Measurements from ENCODE around the gene PCSK5. TPM values are rescaled to one million over a fixed set of nuclear protein-coding genes. Genes with fewer than 3 reads are reported as not detected.

PCSK5 gene
- total and polyA plus RNA-seq, 10 donors = 0.28 to 8.1 (median 5.5) TPM

- 72 to 88% (median 77%) methylated on average over 2 of the region's 2 CpGs for WGBS, 5 donors
- no peak overlapping the region for H3K4me3 ChIP-seq
- DNase-seq = no peak
- H3K36me3 ChIP-seq = no peaks in the 10 kb centered on the region
- no peaks in the 10 kb centered on the region for H3K4me1 ChIP-seq
- no peak for TF ChIP-seq CTCF (IDR thresholded peaks at IDR 0.05 in 8 of 11, conservative IDR thresholded peaks at IDR 0.05 in 3 of 11)
- TF ChIP-seq POLR2AphosphoS5 (IDR thresholded peaks at IDR 0.05) = no peak
- no peak for TF ChIP-seq POLR2A (IDR thresholded peaks at IDR 0.05)
- no peak overlapping the region for H3K27ac ChIP-seq
- no peaks in the 10 kb centered on the region for H3K27me3 ChIP-seq (replicated peaks in 1 of 7)
- intact Hi-C loops (cut with DNase I; ENCODE audit: low total_unique reads) = no loop called here
- no peaks in the 10 kb centered on the region for H3K9me3 ChIP-seq
Observed at GRCh38 chr9:75988663-75989062, 98.2 kb downstream of the PCSK5 start.

- 85 to 93% (median 88%) methylated on average over 5 of the region's 5 CpGs for WGBS, 5 donors
- Histone ChIP-seq H3K4me3 (no peak overlapping the region), H3K27ac (no peak overlapping the region), H3K36me3 (no peaks in the 10 kb centered on the region), H3K4me1 (no peaks in the 10 kb centered on the region), H3K9me3 (no peaks in the 10 kb centered on the region), H3K27me3 (replicated peaks in 1 of 7) (no peaks in the 10 kb centered on the region)
- intact Hi-C loops (cut with DNase I; ENCODE audit: low total_unique reads) = no loop called here
- no peak for DNase-seq
- TF ChIP-seq POLR2AphosphoS5 (IDR thresholded peaks at IDR 0.05) (no peak), POLR2A (IDR thresholded peaks at IDR 0.05) (no peak), CTCF (IDR thresholded peaks at IDR 0.05 in 8 of 11, conservative IDR thresholded peaks at IDR 0.05 in 3 of 11) (no peak)
Observed at GRCh38 chr9:75990156-75990555, 99.7 kb downstream of the PCSK5 start.

- Histone ChIP-seq H3K27ac (no peak overlapping the region), H3K4me3 (no peak overlapping the region), H3K27me3 (replicated peaks in 1 of 7) (no peaks in the 10 kb centered on the region), H3K4me1 (no peaks in the 10 kb centered on the region), H3K9me3 (no peaks in the 10 kb centered on the region), H3K36me3 (no peaks in the 10 kb centered on the region)
- WGBS, 5 donors = 75 to 88% (median 81%) methylated on average over 6 of the region's 6 CpGs
- intact Hi-C loops (cut with DNase I; ENCODE audit: low total_unique reads) = no loop called here
- no peak for DNase-seq
- TF ChIP-seq POLR2A (IDR thresholded peaks at IDR 0.05) (no peak), CTCF (IDR thresholded peaks at IDR 0.05 in 8 of 11, conservative IDR thresholded peaks at IDR 0.05 in 3 of 11) (no peak), POLR2AphosphoS5 (IDR thresholded peaks at IDR 0.05) (no peak)
Observed at GRCh38 chr9:75990576-75991304, 100.3 kb downstream of the PCSK5 start.

- TF ChIP-seq POLR2A (IDR thresholded peaks at IDR 0.05) (no peak), POLR2AphosphoS5 (IDR thresholded peaks at IDR 0.05) (no peak), CTCF (IDR thresholded peaks at IDR 0.05 in 8 of 11, conservative IDR thresholded peaks at IDR 0.05 in 3 of 11) (no peak)
- no peaks in the 10 kb centered on the region for H3K4me1 ChIP-seq
- no peaks in the 10 kb centered on the region for H3K9me3 ChIP-seq
- H3K27me3 ChIP-seq (replicated peaks in 1 of 7) = no peaks in the 10 kb centered on the region
- intact Hi-C loops (cut with DNase I; ENCODE audit: low total_unique reads) = no loop called here
- no peak for DNase-seq
- H3K4me3 ChIP-seq = no peak overlapping the region
- no peak overlapping the region for H3K27ac ChIP-seq
- H3K36me3 ChIP-seq = no peaks in the 10 kb centered on the region
- 79 to 90% (median 83%) methylated on average over 8 of the region's 8 CpGs for WGBS, 5 donors
Observed at GRCh38 chr9:75992482-75993206, 102.2 kb downstream of the PCSK5 start.
